GM12891 (cell line): Measurements from ENCODE around the gene CITED1.

ENCODE experiments used
- POLR2A ChIP-seq: IDR thresholded peaks from 2 replicates; pipeline ENCODE4 v1.6.1; 2011; ENCODE audit warnings: low read depth, low read length, control low read depth
- POLR2AphosphoS5 ChIP-seq: IDR thresholded peaks from 2 replicates; pipeline ENCODE4 v1.6.1; 2011; ENCODE audit warnings: low read depth, low read length, control low read depth
- POU2F2 ChIP-seq: IDR thresholded peaks from 2 replicates; pipeline ENCODE4 v1.6.1; 2011; ENCODE audit warnings: low read depth, mild to moderate bottlenecking, control low read depth, low read length, moderate library complexity
- SPI1 ChIP-seq: IDR thresholded peaks from 2 replicates; pipeline ENCODE4 v1.6.1; 2011; ENCODE audit warnings: low read depth, low read length, control low read depth
- TAF1 ChIP-seq: IDR thresholded peaks from 2 replicates; pipeline ENCODE4 v1.6.1; 2011; ENCODE audit warnings: low read depth, low read length, control low read depth

- TF ChIP-seq POLR2AphosphoS5 (no peak), POLR2A (no peak; the same call in 1 of the 2 replicates), POU2F2 (no peak), TAF1 (no peak), SPI1 (no peak)
Observed at GRCh38 chrX:72268597-72269365, 36.9 kb downstream of the CITED1 start.
